Measurements from ENCODE around the gene CEP104. TPM values are rescaled to one million over a fixed set of nuclear protein-coding genes. Genes with fewer than 3 reads are reported as not detected.

CEP104 gene
- total RNA-seq, 5 donors from 2014 or later (not counting 1 experiment from before 2014, with no cell fraction given), result 39.9 to 64.7 (median 58.5) TPM

DNA sequence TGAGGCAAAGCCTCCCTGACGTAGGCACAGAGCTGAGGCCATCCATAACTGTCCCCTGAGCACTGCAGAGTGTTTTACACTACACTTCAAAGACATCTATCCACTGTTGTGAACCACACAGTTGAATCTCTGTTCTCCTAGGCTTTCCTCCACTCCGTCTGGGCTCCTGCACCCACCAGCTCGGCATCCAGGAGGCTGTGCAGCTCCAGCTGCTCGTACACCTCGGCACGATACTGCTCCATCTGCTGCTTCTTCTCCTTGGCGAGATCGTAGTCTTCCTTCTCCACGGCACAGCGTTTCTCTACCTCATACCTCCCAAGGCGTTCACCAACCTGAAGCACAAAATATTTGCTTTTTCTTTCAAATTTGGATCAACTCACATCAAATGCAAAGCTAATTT, 18.2 kb downstream of the CEP104 start:
- no peak overlapping the region for H3K27ac Mint-ChIP-seq
- H3K27me3 Mint-ChIP-seq, result no peaks in the 10 kb centered on the region
- no peaks in the 10 kb centered on the region for H3K4me1 Mint-ChIP-seq
- no peak overlapping the region for H3K4me3 Mint-ChIP-seq
- Histone ChIP-seq H3K4me3 (ENCODE audit: control insufficient read depth in 1 of 2, extremely low read depth in 1 of 2, low read length in 1 of 2) (no peak overlapping the region), H3K27me3 (replicated peaks in 1 of 2; ENCODE audit: control insufficient read depth in 2 of 2, extremely low read depth in 1 of 2, insufficient read depth in 2 of 2, low read length in 1 of 2) (no peaks in the 10 kb centered on the region), H3K9me3 (no peaks in the 10 kb centered on the region), H3K36me3 (ENCODE audit: control insufficient read depth in 2 of 2, extremely low read depth in 1 of 2, insufficient read depth in 1 of 2, low read length in 1 of 2) (peaks cover 29 to 70% of the 10 kb centered on the region in 2 donors), H3K27ac (ENCODE audit: low read length) (no peak overlapping the region), H3K4me1 (ENCODE audit: control insufficient read depth in 1 of 2, extremely low read depth in 1 of 2, insufficient read depth in 2 of 2, low read length in 2 of 2) (no peaks in the 10 kb centered on the region)
- peaks cover 0 to 4% (median 4%) of the 10 kb centered on the region in 3 donors for H3K9me3 Mint-ChIP-seq
- peaks cover 69% of the 10 kb centered on the region for H3K36me3 Mint-ChIP-seq
- POLR2A ChIA-PET, result no interaction called here
- WGBS (ENCODE audit: insufficient coverage), result 91% methylated on average over 6 of the region's 11 CpGs
- CTCF ChIA-PET, result interaction anchor here in 1 of 2 donors (0.5 kb wide), 1 partner anchor 105 kb away, joined by 3 read pairs; no protein-coding TSS in a partner anchor
- no peak for ATAC-seq (replicated peaks in 1 of 4)
- no peak for DNase-seq

GRCh38 chr1:3837685-3838084, 19.3 kb downstream of the CEP104 start:
- H3K36me3 Mint-ChIP-seq, result peaks cover 69% of the 10 kb centered on the region
- H3K9me3 Mint-ChIP-seq, result peaks cover 0 to 4% (median 4%) of the 10 kb centered on the region in 3 donors

DNA sequence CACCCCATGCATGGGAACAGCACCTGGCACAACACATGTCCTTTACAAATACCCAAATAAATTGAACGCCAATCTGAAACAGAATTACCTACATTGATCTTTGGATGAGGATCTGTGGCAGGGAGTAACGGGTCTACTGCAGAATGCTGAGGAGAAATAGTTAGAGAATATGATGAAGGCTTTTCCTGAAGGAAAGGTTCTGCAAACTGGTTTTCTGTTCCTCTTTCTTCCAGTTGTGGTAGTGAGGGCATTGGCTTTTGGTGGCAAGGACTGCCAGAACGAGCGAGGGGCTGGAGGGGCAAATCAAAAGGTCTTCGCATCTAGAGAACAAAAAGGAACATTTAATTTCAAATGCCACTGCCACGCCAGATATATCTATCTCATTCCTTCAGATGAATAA, 19.8 kb downstream of the CEP104 start:
- H3K4me1 Mint-ChIP-seq, result no peaks in the 10 kb centered on the region
- no peak overlapping the region for H3K27ac Mint-ChIP-seq

More at GRCh38 chr1:3837685-3838084, 19.3 kb downstream of the CEP104 start:
- ATAC-seq (replicated peaks in 1 of 4) (no peak), DNase-seq (no peak)
- no peaks in the 10 kb centered on the region for H3K9me3 ChIP-seq
- no peaks in the 10 kb centered on the region for H3K4me1 Mint-ChIP-seq
- H3K27ac Mint-ChIP-seq, result no peak overlapping the region
- CTCF ChIA-PET, result no interaction called here
- H3K36me3 ChIP-seq (ENCODE audit: control insufficient read depth in 2 of 2, extremely low read depth in 1 of 2, insufficient read depth in 1 of 2, low read length in 1 of 2), result peaks cover 28 to 72% of the 10 kb centered on the region in 2 donors
- H3K4me3 ChIP-seq (ENCODE audit: control insufficient read depth in 1 of 2, extremely low read depth in 1 of 2, low read length in 1 of 2), result no peak overlapping the region
- H3K4me1 ChIP-seq (ENCODE audit: control insufficient read depth in 1 of 2, extremely low read depth in 1 of 2, insufficient read depth in 2 of 2, low read length in 2 of 2), result no peaks in the 10 kb centered on the region
- WGBS (ENCODE audit: insufficient coverage), result 100% methylated on average over 1 of the region's 1 CpG
- no peak overlapping the region for H3K27ac ChIP-seq (ENCODE audit: low read length)
- no peak overlapping the region for H3K4me3 Mint-ChIP-seq
- POLR2A ChIA-PET, result no interaction called here
- no peaks in the 10 kb centered on the region for H3K27me3 Mint-ChIP-seq
- H3K27me3 ChIP-seq (replicated peaks in 1 of 2; ENCODE audit: control insufficient read depth in 2 of 2, extremely low read depth in 1 of 2, insufficient read depth in 2 of 2, low read length in 1 of 2), result no peaks in the 10 kb centered on the region

GRCh38 chr1:3836421-3836820, 20.6 kb downstream of the CEP104 start:
- H3K4me3 Mint-ChIP-seq, result no peak overlapping the region
- ChIA-PET CTCF (no interaction called here), POLR2A (no interaction called here)
- no peak overlapping the region for H3K27ac Mint-ChIP-seq
- no peaks in the 10 kb centered on the region for H3K9me3 ChIP-seq
- H3K9me3 Mint-ChIP-seq, result peaks cover 0 to 4% (median 4%) of the 10 kb centered on the region in 3 donors
- H3K4me3 ChIP-seq (ENCODE audit: control insufficient read depth in 1 of 2, extremely low read depth in 1 of 2, low read length in 1 of 2), result no peak overlapping the region
- H3K36me3 Mint-ChIP-seq, result peaks cover 71% of the 10 kb centered on the region
- no peaks in the 10 kb centered on the region for H3K4me1 Mint-ChIP-seq
- H3K36me3 ChIP-seq (ENCODE audit: control insufficient read depth in 2 of 2, extremely low read depth in 1 of 2, insufficient read depth in 1 of 2, low read length in 1 of 2), result peaks cover 16 to 74% of the 10 kb centered on the region in 2 donors
- H3K27me3 ChIP-seq (replicated peaks in 1 of 2; ENCODE audit: control insufficient read depth in 2 of 2, extremely low read depth in 1 of 2, insufficient read depth in 2 of 2, low read length in 1 of 2), result no peaks in the 10 kb centered on the region
- no peaks in the 10 kb centered on the region for H3K4me1 ChIP-seq (ENCODE audit: control insufficient read depth in 1 of 2, extremely low read depth in 1 of 2, insufficient read depth in 2 of 2, low read length in 2 of 2)
- no peak for ATAC-seq (replicated peaks in 1 of 4)
- DNase-seq, result no peak
- no peaks in the 10 kb centered on the region for H3K27me3 Mint-ChIP-seq
- H3K27ac ChIP-seq (ENCODE audit: low read length), result no peak overlapping the region
- no CpG with 5 or more reads among the region's 11 CpGs for WGBS (ENCODE audit: insufficient coverage)

More for the DNA sequence above, 19.8 kb downstream of the CEP104 start:
- POLR2A ChIA-PET, result no interaction called here
- Mint-ChIP-seq H3K4me3 (no peak overlapping the region), H3K27me3 (no peaks in the 10 kb centered on the region), H3K36me3 (peaks cover 67% of the 10 kb centered on the region), H3K9me3 (peaks cover 0 to 4% (median 4%) of the 10 kb centered on the region in 3 donors)
- no peak overlapping the region for H3K4me3 ChIP-seq (ENCODE audit: control insufficient read depth in 1 of 2, extremely low read depth in 1 of 2, low read length in 1 of 2)
- CTCF ChIA-PET, result no interaction called here
- WGBS (ENCODE audit: insufficient coverage), result 100% methylated on average over 1 of the region's 6 CpGs
- H3K36me3 ChIP-seq (ENCODE audit: control insufficient read depth in 2 of 2, extremely low read depth in 1 of 2, insufficient read depth in 1 of 2, low read length in 1 of 2), result peaks cover 23 to 72% of the 10 kb centered on the region in 2 donors
- H3K27me3 ChIP-seq (replicated peaks in 1 of 2; ENCODE audit: control insufficient read depth in 2 of 2, extremely low read depth in 1 of 2, insufficient read depth in 2 of 2, low read length in 1 of 2), result no peaks in the 10 kb centered on the region
- no peaks in the 10 kb centered on the region for H3K4me1 ChIP-seq (ENCODE audit: control insufficient read depth in 1 of 2, extremely low read depth in 1 of 2, insufficient read depth in 2 of 2, low read length in 2 of 2)
- H3K9me3 ChIP-seq, result no peaks in the 10 kb centered on the region
- no peak overlapping the region for H3K27ac ChIP-seq (ENCODE audit: low read length)
- DNase-seq (no peak), ATAC-seq (replicated peaks in 1 of 4) (no peak)

- Histone ChIP-seq H3K27me3 (replicated peaks in 1 of 2; ENCODE audit: control insufficient read depth in 2 of 2, extremely low read depth in 1 of 2, insufficient read depth in 2 of 2, low read length in 1 of 2) (no peaks in the 10 kb centered on the region), H3K9me3 (no peaks in the 10 kb centered on the region), H3K27ac (ENCODE audit: low read length) (no peak overlapping the region), H3K4me1 (ENCODE audit: control insufficient read depth in 1 of 2, extremely low read depth in 1 of 2, insufficient read depth in 2 of 2, low read length in 2 of 2) (no peaks in the 10 kb centered on the region), H3K36me3 (ENCODE audit: control insufficient read depth in 2 of 2, extremely low read depth in 1 of 2, insufficient read depth in 1 of 2, low read length in 1 of 2) (peaks cover 25 to 75% of the 10 kb centered on the region in 2 donors), H3K4me3 (ENCODE audit: control insufficient read depth in 1 of 2, extremely low read depth in 1 of 2, low read length in 1 of 2) (no peak overlapping the region)
- no peaks in the 10 kb centered on the region for H3K4me1 Mint-ChIP-seq
- no peaks in the 10 kb centered on the region for H3K27me3 Mint-ChIP-seq
- H3K9me3 Mint-ChIP-seq, result peaks cover 0 to 4% (median 4%) of the 10 kb centered on the region in 3 donors
- 97% methylated on average over 10 of the region's 10 CpGs for WGBS (ENCODE audit: insufficient coverage)
- ATAC-seq (replicated peaks in 1 of 4), result no peak
- no peak overlapping the region for H3K4me3 Mint-ChIP-seq
- ChIA-PET POLR2A (interaction anchor here in 1 of 2 donors (0.6 kb wide), 1 partner anchor 574 kb away, joined by 3 read pairs; no protein-coding TSS in a partner anchor), CTCF (no interaction called here)
- no peak overlapping the region for H3K27ac Mint-ChIP-seq
- DNase-seq, result no peak
- peaks cover 69% of the 10 kb centered on the region for H3K36me3 Mint-ChIP-seq
Observed at GRCh38 chr1:3834701-3835100, 22.3 kb downstream of the CEP104 start.

DNA sequence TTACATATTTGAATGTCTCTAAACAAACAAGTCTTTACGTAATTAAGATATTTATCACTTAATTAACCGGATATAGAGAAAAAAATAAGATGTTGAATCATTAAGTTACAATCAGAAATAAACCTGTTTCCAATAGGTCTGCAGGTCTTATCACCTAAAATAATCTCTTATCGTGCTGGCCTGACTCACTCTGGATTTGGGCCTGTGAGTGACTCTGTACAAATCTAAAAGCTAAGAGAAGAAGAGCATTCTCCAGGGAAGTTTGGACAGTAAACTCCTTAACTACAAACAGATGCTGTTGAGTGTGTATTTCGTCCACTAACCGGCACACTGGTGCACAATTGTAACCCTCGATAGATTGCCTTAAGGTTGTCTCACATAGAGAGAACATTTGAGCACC, 25.3 kb downstream of the CEP104 start:
- no CpG with 5 or more reads among the region's 6 CpGs for WGBS (ENCODE audit: insufficient coverage)
- no peaks in the 10 kb centered on the region for H3K9me3 ChIP-seq
- Mint-ChIP-seq H3K4me3 (no peak overlapping the region), H3K9me3 (no peaks in the 10 kb centered on the region), H3K27me3 (no peaks in the 10 kb centered on the region), H3K27ac (no peak overlapping the region), H3K36me3 (peaks cover 54% of the 10 kb centered on the region), H3K4me1 (no peaks in the 10 kb centered on the region)
- DNase-seq (no peak), ATAC-seq (replicated peaks in 1 of 4) (no peak)
- ChIA-PET CTCF (no interaction called here), POLR2A (no interaction called here)
- H3K27me3 ChIP-seq (replicated peaks in 1 of 2; ENCODE audit: control insufficient read depth in 2 of 2, extremely low read depth in 1 of 2, insufficient read depth in 2 of 2, low read length in 1 of 2), result no peaks in the 10 kb centered on the region
- no peak overlapping the region for H3K27ac ChIP-seq (ENCODE audit: low read length)
- no peaks in the 10 kb centered on the region for H3K4me1 ChIP-seq (ENCODE audit: control insufficient read depth in 1 of 2, extremely low read depth in 1 of 2, insufficient read depth in 2 of 2, low read length in 2 of 2)
- H3K36me3 ChIP-seq (ENCODE audit: control insufficient read depth in 2 of 2, extremely low read depth in 1 of 2, insufficient read depth in 1 of 2, low read length in 1 of 2), result peaks cover 17 to 70% of the 10 kb centered on the region in 2 donors
- H3K4me3 ChIP-seq (ENCODE audit: control insufficient read depth in 1 of 2, extremely low read depth in 1 of 2, low read length in 1 of 2), result no peak overlapping the region

DNA sequence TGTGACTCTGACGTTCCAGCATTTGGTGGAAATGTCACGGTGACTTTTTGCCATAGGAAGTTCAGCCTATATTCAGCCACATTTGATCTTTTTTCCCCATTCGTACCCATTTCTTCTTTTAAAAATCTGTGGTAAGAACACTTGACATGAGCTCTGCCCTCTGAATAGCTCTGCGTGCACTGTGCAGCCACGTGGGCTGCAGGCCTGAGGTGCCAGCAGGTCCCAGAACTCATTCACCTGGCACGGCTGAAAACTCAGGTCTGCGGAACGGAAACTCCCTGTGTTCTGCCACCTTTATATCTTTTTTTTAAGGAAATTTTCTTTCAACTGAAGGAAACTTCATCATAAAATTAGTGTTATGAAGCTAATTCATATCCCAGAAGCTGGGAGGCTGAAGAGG, 28.6 kb downstream of the CEP104 start:
- peaks cover 26 to 80% of the 10 kb centered on the region in 2 donors for H3K36me3 ChIP-seq (ENCODE audit: control insufficient read depth in 2 of 2, extremely low read depth in 1 of 2, insufficient read depth in 1 of 2, low read length in 1 of 2)
- DNase-seq (no peak), ATAC-seq (replicated peaks in 1 of 4) (no peak)
- no peaks in the 10 kb centered on the region for H3K4me1 ChIP-seq (ENCODE audit: control insufficient read depth in 1 of 2, extremely low read depth in 1 of 2, insufficient read depth in 2 of 2, low read length in 2 of 2)
- no peaks in the 10 kb centered on the region for H3K9me3 ChIP-seq
- H3K27ac ChIP-seq (ENCODE audit: low read length), result no peak overlapping the region
- ChIA-PET POLR2A (interaction anchor here in 1 of 2 donors (0.6 kb wide), 1 partner anchor 13 kb away, joined by 3 read pairs; no protein-coding TSS in a partner anchor), CTCF (no interaction called here)
- WGBS (ENCODE audit: insufficient coverage), result 75% methylated on average over 5 of the region's 8 CpGs
- H3K36me3 Mint-ChIP-seq, result peaks cover 60% of the 10 kb centered on the region
- no peak overlapping the region for H3K27ac Mint-ChIP-seq
- H3K4me3 ChIP-seq (ENCODE audit: control insufficient read depth in 1 of 2, extremely low read depth in 1 of 2, low read length in 1 of 2), result no peak overlapping the region
- no peaks in the 10 kb centered on the region for H3K4me1 Mint-ChIP-seq
- no peak overlapping the region for H3K4me3 Mint-ChIP-seq
- H3K9me3 Mint-ChIP-seq, result no peaks in the 10 kb centered on the region
- no peaks in the 10 kb centered on the region for H3K27me3 Mint-ChIP-seq
- H3K27me3 ChIP-seq (replicated peaks in 1 of 2; ENCODE audit: control insufficient read depth in 2 of 2, extremely low read depth in 1 of 2, insufficient read depth in 2 of 2, low read length in 1 of 2), result no peaks in the 10 kb centered on the region

Data from T-cell (primary cell).